ENCODE results near the gene LBH. TPM values are rescaled to one million over a fixed set of nuclear protein-coding genes. Genes with fewer than 3 reads are reported as not detected.

The LBH gene
- total and polyA plus RNA-seq, 2 donors (not counting 3 experiments of a cell fraction or from before 2014, with no cell fraction given): 5.3 to 5.5 TPM

- Histone ChIP-seq H3K79me2 (ENCODE audit: control insufficient read depth, insufficient read depth, low read length) (no peaks in the 10 kb centered on the region), H2AFZ (ENCODE audit: low read depth, low read length) (no peak overlapping the region), H3K27me3 (ENCODE audit: control insufficient read depth in 2 of 2, insufficient read depth in 2 of 2, low read length in 2 of 2) (no peaks in the 10 kb centered on the region), H3K36me3 (ENCODE audit: control insufficient read depth in 2 of 2, extremely low read depth in 1 of 2, insufficient read depth in 2 of 2, low read length in 2 of 2) (no peaks in the 10 kb centered on the region), H4K20me1 (replicated peaks; ENCODE audit: control insufficient read depth, extremely low read depth, insufficient read depth, low read length) (no peaks in the 10 kb centered on the region), H3K4me1 (ENCODE audit: control insufficient read depth, extremely low read depth, insufficient read depth, low read length) (no peaks in the 10 kb centered on the region), H3K9me3 (replicated peaks; ENCODE audit: control insufficient read depth, insufficient read depth, low read length) (no peaks in the 10 kb centered on the region), H3K9me1 (replicated peaks; ENCODE audit: control insufficient read depth, extremely low read depth, insufficient read depth, low read length) (no peaks in the 10 kb centered on the region), H3K9ac (replicated peaks; ENCODE audit: extremely low read depth, insufficient read depth, low read length) (no peak overlapping the region), H3K4me3 (replicated peaks in 1 of 3; ENCODE audit: insufficient read depth in 1 of 3, low read depth in 1 of 3, low read length in 3 of 3) (no peak overlapping the region), H3K4me2 (ENCODE audit: insufficient read depth, low read length) (no peak overlapping the region), H3K27ac (ENCODE audit: insufficient read depth, low read depth, low read length) (no peak overlapping the region)
- ChIA-PET CTCF (no interaction called here), POLR2A (no interaction called here)
- FAIRE-seq (no peak), DNase-seq (ENCODE audit: low read depth, low spot score) (no peak)
- TF ChIP-seq FOS (IDR thresholded peaks at IDR 0.05; ENCODE audit: borderline replicate concordance, insufficient read depth, low read length) (no peak), POLR2A (IDR thresholded peaks at IDR 0.05; ENCODE audit: low read depth, low read length) (no peak), MYC (IDR thresholded peaks at IDR 0.05; ENCODE audit: low read depth, low read length) (no peak), GATA2 (IDR thresholded peaks at IDR 0.05; ENCODE audit: insufficient read depth, insufficient read length, low read depth, low read length) (no peak), POLR2AphosphoS5 (IDR thresholded peaks at IDR 0.05; ENCODE audit: insufficient read depth, low read depth, low read length) (no peak), JUN (IDR thresholded peaks at IDR 0.05; ENCODE audit: borderline replicate concordance, insufficient read depth, insufficient read length, low read depth) (no peak), EZH2 (IDR thresholded peaks at IDR 0.05; ENCODE audit: borderline replicate concordance, low read depth, low read length, severe bottlenecking) (no peak), CTCF (IDR thresholded peaks at IDR 0.05; ENCODE audit: extremely low read depth in 1 of 2, insufficient read depth in 1 of 2, low read depth in 1 of 2, low read length in 2 of 2) (no peak)
- dilution Hi-C loops (cut with MboI; ENCODE audit: extremely low pct_ligation_motif_present, low sequenced_read_pairs): no loop called here
- intact Hi-C loops (cut with micrococcal nuclease): no loop called here
- no TSS peak for BruUV-seq (replicated peaks)
These were observed 70.2 kb downstream of the LBH start for GRCh38 chr2:30301551-30301950.

All from endothelial cell of umbilical vein (primary cell).